IPS-NIHi11 (cell line): ENCODE measurements around the gene DCAF7.

Experiments
- DNase-seq: peaks from one replicate; pipeline ENCODE4 v3.0.0; 2012; ENCODE audit warnings: mixed read lengths, low spot score

DCAF7 gene

DNA sequence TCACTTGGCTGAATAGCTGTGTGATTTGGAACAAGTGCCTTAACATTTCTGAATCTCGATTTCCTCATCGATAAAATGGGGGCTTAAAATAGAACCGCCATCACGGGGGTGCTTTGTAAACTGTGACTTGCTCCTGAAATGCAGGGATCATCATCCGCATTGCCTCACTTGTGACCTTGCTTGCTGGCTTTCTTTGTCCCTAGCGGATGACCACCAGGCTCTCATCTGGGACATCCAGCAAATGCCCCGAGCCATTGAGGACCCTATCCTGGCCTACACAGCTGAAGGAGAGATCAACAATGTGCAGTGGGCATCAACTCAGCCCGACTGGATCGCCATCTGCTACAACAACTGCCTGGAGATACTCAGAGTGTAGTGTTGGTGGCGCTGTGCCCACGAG is 38.5 kb downstream of the DCAF7 start:
- no peak for DNase-seq

DNA sequence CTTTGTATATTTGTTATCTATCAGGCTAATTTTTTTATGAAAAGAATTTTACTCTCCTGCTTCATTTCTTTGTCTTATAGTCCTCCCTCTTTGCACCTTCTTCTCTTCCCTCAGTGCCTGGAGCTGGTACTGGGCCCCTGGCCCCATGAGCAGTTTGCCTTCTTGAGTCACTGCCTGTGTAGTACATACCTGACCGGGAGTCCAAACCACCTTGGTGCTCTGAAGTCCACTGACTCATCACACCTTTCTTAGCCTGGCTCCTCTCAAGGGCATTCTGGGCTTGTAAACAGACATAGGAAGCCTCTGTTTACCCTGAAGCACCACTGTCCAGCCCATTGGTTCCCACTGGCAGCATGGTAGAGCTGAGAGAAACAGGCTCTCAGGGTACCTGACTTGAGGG is 39.4 kb downstream of the DCAF7 start:
- DNase-seq, result no peak

DNA sequence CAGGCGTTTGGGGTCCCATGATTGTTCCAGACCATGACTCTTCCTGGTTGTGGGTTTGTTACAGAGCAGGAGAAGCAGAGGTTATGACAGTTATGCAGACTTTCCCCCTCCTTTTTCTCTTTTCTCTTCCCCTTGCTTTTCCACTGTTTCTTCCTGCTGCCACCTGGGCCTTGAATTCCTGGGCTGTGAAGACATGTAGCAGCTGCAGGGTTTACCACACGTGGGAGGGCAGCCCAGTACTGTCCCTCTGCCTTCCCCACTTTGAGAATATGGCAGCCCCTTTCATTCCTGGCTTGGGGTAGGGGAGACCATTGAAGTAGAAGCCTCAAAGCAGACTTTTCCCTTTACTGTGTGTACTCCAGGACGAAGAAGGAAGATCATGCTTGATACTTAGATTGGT is 42.5 kb downstream of the DCAF7 start:
- DNase-seq, result no peak

DNA sequence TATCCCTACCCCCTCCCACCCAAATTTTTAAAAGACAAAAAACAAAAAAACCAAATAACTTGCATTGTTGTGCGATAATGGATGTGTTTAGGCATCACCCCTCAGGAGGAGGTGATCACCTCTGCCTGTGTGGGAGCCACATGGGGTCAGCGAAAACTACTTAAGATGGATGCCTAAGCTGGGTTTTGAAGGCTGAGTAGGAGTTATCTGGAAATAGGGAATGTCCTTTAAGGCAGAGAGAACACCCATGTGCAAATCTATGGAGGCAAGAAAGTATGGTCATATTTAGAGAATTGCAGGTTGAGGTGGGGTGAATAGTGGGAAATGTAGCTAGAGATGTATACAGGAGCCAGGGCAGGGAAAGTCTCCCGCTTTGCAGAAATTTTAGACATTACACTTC is 44.9 kb downstream of the DCAF7 start:
- no peak for DNase-seq

DNA sequence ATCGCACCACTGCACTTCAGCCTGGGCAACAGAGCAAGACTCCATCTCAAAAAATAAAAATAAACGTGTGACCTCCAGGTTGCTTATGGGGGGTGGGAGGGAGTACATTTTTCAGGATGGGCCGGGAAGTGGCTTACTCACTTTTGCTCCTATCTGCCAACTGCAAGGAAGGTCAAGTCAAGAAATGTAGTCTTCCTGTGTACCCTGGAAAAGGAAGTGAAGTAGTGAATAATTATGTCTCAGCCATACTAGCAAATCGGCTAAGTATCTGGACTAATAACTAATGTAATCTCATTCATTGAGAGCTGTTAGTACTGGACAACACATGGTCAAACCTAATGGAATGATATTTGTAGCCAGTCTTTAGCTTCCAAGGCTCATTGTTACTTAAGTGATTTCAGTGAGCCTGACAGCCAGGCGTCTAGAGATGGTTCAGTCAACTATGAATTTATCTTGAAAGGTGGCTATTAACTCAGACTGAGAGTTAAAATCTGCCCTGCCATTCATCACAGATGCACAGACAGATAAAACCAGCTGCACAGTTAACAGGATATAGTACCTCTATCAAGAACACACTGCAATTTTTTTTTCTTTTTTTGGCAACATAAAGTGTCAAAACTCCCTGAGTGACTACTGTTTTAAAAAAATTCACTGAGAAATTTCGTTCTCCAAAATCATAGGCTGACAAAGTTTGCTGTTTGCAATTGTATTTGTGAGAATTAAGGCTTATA is 46.7 kb downstream of the DCAF7 start:
- DNase-seq, result no peak

DNA sequence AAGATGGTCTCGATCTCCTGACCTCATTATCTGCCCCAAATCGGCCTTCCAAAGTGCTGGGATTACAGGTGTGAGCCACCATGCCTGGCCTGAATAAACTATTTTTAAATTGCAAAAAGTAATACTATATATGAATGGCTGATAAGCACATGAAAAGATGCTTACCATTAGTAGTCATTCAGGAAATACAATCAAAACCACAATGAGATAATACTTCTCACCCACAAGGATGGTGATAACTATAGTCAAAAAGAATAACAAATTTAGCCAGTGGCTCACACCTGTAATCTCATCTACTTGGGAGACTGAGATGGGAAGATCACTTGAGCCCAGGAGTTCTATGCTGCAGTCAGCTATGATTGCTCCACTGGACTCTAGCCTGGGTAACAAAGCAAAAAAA is 48.0 kb downstream of the DCAF7 start:
- DNase-seq, result no peak

DNA sequence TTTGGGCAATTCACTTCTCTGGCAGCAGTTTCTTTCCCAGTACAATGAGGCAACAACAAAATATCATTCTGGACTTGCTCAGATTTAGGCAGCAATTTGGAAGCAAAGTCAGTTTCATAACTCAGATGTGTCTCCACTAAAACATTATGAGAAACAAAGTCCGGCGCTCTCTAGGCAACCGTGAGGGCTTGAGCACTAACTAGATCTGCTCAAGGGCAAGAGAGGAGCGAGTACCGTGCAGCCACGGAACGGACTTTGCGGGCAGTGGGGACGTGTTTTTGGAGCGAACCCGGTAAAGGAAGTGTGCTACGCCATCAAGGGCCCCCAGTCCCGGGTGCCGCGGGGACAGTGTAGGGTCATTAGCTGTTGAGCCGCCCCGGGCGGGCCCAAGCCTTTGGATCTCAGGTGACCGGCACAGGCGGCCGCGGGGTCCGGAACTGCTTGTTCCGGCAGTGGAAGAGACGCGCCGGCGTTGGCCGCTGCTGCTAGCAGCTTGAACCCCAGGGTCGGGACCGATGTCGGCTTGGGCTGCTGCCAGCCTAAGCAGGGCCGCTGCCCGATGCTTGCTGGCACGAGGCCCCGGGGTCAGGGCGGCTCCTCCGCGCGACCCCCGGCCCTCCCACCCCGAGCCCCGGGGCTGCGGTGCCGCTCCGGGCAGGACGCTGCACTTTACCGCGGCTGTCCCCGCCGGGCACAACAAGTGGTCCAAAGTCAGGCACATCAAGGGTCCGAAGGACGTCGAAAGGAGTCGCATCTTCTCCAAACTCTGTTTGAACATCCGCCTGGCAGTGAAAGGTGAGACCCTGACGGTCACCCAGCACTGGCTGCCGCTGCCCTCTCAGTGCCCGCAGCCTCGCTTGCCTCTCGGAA is 50.5 kb downstream of the DCAF7 start, which contains the start of gene TACO1:
TSS of gene TACO1 (plus strand) at position 327 of the 870 bp plus-strand sequence. CDS start at position 516, 189 bp downstream.
- peak; percentile 93 for DNase-seq

DNA sequence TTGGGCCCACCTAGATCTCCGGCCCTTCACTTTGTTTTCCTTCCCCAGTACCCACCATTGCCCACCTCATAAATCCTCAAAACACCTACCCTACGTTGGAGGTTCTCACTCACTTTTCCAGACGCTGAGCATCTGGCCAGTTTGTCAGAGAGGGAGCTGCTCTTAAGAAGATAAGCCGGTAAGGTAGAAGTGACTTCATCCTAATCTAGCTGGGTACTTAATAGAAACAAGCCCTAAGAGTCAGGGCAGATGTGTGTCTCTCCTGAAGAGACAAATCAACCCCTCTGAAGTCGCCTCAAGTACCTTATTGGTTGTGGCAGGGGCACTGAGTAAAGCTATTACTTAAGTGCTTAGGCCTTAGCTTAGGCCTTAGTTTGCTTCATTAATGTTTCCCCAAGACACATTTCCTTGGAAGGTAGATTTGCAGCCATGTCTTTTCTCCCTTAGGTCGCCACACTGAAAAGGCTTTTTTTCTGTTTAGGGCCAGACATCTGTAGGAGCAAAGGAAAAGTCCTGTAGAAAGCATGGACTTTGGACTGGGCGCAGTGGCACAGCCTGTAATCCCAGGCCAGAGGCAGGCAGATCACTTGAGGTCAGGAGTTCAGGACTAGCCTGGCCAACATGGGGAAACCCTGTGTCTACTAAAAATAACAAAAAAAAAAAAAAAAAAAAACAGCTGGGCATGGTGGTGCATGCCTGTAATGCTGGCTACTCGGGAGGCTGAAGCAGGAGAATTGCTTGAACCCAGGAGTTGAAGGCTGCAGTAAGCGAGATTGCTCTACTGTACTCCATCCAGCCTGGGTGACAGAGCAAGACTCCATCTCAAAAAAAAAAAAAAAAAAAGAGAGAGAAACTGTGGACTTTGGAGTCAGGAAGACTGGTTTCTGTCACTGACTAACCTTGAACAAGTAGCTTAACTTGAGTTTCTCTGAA is 51.4 kb downstream of the DCAF7 start:
- DNase-seq, result no peak

DNA sequence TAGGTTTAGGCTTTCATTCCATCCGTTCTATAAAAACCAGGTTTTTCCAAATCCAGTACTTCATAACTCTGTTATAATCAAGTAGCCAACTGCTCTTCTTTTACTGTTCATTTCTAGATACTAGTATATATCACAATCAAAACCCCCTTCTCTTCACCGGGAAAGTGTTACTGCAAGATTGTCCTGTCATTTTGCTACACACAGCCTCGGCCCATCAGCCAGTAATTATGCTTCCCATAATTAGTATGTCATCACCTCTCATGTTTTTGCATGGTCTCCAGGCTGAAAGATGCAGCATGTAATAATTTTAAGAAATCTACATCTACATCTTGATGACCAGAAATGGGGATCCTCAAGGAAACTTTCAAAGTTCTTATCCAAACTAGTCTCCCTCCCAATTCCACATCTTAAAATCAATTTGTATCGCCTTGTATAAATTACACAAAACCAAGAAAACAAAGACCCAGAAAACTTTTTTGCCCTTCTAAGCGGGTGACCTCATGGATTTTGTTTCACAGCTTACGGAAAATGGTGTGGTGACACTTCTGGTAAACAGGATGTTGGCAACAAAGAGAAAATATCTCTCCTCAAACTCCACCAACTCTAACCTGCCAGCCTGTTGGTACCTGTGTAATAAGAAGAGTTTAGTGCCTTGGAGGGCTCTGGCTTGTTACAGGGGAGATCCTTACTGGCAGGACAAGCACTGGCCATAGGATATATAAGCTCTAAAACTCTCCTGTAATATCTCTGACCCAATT is 59.7 kb downstream of the DCAF7 start:
- DNase-seq, result no peak

DNA sequence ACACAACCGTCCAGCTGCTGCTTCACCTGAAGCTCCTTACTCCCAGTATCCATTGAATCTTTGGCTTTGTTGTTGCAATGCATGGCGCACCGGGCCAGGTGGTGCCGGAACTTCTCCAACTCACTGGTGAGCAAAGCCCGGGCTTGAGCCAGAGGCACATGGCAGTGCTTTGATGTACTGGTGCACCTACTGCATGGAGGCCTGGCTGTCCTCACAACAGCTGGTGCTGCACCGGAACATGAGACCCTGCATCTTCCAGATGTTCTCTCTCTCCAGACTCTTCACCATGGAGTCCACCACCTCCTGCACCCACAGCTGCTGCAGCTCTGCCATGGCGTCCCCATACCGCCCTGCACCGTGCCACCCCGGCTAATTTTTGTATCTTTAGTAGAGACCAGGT is 60.6 kb downstream of the DCAF7 start:
- DNase-seq, result no peak

DNA sequence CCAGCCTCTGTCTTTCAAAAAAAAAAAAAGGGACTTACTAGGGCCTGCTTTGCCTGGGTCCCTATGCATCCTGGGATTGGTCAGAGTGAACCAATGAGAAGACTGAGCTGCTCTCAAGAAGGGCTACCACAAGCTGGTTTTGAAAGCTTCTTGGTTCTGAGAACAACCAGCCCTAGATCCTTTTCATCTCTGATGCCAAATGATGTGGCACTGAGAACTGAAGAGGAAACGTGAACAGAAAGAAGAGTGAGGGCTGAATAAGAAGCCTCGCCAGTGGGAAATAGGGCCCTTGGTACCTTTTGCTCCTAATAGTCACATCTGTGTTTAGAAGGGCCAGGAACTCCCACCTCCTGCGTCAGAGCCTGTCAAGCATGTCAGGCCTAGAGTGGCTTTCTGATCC is 61.1 kb downstream of the DCAF7 start:
- no peak for DNase-seq

DNA sequence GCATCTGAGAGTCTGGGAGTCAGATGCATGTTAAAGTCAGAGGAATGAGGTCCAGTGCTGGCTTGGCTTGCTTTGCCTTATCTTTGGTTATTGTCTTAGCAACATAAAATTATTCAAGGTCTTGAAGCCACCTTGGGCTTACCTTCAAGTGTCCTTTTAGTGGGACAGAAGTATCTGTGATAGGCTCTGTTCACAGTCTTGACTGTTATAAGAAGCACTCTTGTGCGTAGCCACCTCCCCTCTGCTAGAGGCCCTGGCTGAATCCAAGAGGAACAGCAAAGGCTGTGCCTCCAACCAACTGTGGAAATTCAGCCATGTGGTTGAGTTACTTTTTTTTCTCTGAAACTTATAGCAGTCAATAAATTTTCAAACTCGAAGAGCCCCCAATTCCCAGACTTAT is 63.4 kb downstream of the DCAF7 start:
- DNase-seq, result no peak

DNA sequence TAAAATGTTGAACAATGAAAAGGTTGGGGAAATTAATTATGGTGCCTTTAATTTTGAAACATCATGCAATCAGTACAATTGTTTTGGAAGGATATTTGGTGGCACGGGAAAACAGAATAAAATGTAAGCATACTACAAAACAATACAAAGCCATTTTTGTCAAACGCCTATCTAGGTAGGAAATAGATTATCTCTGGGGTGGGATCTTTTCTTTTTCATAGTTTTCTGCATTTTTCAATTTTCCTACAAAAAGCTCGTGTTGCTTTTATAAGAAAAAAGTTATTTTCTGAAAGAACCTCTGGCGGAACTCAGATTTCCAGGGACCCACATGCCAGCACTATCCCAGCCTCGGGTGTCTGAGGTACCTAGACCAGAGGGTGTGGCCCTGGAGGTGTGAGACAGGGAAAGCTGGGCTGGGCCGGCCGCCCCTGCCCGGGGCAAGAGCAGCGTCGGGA is 71.0 kb downstream of the DCAF7 start:
- DNase-seq, result peak; percentile 92

DNA sequence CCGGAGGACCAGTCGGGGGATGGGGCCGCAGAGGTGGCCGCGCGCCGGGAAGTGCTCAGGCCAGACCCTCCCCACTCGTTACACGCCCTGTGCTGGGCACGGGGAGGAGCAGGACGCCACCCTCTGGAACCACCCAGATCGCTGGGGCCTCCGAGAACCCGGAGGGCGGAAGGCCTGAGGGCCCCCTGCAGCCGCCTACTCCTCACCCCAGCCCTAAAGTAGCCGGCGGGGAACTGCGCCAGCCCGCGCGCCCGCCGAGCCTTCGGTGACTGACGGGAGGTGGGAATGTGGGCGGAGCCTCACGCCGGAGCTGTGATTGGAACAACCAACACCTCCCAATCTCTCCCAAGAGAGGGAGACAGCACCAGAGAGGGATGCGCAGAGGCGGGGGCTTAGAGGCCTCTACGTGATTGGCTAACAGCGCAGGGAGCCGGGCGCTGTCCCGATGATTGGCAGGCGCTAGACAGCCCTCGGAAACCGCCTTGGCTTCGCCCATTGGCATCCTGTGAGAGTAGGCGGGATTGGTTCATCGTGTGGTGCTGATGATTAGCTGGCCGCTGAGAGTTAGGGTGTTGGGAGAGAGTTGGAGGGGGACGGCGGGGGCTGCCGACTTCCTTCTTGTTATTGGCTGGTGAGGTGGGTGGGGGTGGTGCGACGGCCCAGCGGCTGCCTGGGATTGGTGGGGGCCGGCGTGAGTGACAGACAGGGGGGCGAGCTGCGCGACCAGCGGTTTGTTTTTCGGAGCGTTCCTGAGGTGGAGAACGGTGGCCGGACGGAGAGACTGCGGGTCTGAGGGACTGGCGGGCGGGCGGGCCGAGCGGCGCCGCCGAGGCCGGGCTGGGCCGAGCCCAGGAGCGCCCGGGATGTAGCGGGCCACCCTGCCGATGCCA is 71.7 kb downstream of the DCAF7 start, which contains the start of gene MAP3K3:
TSS of gene MAP3K3 (plus strand) at position 734 of the 890 bp plus-strand sequence. CDS start 343 bp downstream, outside the sequence.
- peak; percentile 99 for DNase-seq

DNA sequence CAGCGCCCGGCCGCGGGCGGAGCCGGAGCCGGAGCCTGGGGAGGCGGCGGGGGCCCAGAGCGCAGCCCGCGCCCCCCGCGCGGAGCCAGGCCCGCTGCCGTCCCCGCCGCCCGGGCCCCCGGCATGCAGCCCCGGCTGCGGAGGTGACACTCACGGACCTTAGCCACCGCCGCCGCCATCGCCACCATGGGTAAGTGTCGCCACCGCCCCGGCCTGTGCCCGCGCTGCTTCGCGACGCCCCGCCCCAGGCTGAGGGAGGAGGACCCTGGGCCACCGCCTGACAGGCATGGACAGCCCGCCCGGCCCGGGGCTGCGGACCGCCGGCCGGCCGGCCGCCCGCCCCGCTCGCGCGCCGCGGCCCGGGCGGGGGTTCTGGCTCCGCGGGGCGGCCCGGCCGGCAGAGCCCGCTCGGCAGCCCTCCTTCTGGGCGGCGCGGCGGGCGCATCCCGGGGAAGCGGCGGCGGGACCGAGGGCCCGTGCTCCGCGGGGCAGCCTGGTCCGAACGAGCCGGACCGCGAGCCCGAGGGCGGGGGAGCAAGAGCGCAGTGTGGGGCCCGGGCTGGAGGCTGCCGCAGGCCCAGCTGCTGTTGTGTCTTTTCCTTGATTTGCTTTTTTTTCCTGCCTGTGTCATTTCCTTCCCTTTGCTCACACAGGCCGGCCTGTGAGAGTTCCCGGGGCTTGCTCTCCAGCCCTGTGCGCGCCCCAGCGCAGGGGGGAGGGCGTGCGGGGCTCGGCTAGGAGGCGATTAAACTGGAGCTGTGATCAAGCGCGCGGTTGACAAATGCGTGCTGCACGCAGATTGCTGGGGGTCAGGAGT is 72.5 kb downstream of the DCAF7 start:
- peak; percentile 82 for DNase-seq

DNA sequence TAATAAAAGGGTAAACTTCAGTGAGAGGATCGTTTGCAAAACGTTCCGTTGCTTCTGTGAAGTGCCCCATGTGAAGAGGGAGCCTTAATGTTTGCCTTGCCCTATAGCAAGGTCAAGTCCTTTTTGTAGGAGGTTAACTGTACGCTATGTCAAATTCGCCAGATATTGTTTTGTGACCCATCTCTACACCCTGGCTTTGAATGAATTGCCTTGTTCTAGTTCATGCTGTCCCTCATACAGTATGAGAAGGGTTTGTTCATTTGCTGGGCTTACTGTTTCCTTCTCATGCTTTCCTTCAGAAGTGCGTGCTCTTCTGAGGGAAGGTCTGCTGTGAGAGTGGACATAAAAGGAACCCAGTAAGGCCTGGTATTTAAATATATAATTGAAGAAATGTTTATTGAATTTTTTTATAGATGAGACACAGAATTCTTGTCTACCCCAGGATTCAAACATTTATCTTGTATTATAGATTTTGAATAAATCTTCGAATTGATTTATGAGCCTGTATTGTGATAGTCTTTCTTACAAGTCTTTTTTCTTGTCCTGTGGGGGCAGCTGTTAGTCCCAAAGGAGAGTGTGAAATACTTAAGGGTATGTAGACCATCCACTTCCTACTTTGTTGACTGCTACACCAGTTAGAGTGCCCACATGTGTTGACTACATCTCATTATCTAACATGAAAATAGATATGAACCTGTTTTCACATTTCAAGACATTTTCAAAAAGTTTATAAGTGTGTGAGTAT is 73.7 kb downstream of the DCAF7 start:
- DNase-seq, result no peak

DNA sequence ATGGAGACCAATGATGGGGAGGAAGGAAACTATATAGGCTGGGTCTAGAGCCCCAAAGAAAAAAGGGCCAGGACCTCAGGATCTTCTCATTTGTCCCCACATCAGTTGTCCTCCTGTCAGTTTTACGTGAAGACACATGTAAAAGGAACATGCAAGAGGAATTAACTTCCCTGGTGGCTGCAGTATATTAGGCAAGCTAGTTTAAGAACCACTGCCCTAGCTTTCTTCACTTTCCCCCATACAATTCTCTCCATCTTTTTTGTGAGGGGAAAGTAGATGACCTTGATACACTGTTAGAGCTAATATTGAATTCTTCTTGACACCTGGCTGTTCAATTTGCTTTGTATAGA is 74.2 kb downstream of the DCAF7 start:
- no peak for DNase-seq

DNA sequence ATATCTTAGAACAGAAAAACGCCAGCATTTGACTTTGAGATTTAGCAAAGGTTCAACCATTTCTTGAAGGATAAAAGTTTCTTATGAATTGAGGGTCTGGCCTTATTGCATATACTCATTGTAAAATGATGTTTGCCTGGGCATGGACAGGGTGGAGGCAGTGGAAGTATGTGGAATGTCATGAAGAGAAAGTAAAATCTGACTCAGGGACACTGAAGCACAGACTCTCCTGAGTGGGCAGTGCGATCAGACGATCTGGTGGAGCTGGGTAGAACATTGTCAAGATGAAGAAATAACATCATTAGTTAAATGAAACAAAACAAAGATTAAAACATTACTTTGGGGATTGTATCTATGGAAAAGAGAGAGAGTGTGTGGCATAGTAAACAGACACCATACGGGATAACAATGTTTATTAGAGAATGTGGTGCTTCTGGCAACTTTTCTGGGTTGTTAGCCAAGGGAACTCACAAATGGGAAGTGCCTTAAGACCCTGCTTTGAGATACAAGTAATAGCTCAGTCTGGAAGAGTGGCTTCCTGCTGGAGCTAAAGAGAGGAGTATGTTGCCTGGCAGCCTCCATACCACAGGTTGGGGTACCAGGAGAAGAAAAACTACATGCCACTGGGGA is 76.4 kb downstream of the DCAF7 start:
- DNase-seq, result no peak
